Gastroesophageal sphincter (tissue), 3 donors: ENCODE results near the gene CNGA4.

Source experiments
- EP300 ChIP-seq: sonication (generic); formaldehyde crosslinking; IDR thresholded peaks from one replicate; pipeline ENCODE4 v1.6.1; 2017; ENCODE audit warnings: antibody characterized with exemption, mild to moderate bottlenecking
- POLR2A ChIP-seq, 2 donors: fragments of 450-650 bp; IDR thresholded peaks; one replicate each; pipeline ENCODE4 v1.6.1; 2017; ENCODE audit warnings: antibody characterized with exemption in 2 of 2, mild to moderate bottlenecking in 2 of 2, moderate library complexity in 1 of 2
- POLR2AphosphoS5 ChIP-seq: sonication (generic); formaldehyde crosslinking; IDR thresholded peaks from one replicate; pipeline ENCODE4 v1.6.1; 2017; ENCODE audit warnings: antibody characterized with exemption
- TF ChIP-seq, protein P1 (sequence below), 4 experiments: fragments of 200-600 bp in 2 of 4; fragments of 450-650 bp in 2 of 4; sonication (generic) in 1 of 4; IDR thresholded peaks; one replicate each; pipeline ENCODE4 v1.5.1; 2017 to 2019; ENCODE audit warnings: antibody characterized with exemption in 4 of 4, mild to moderate bottlenecking in 2 of 4, moderate library complexity in 2 of 4

DNA sequence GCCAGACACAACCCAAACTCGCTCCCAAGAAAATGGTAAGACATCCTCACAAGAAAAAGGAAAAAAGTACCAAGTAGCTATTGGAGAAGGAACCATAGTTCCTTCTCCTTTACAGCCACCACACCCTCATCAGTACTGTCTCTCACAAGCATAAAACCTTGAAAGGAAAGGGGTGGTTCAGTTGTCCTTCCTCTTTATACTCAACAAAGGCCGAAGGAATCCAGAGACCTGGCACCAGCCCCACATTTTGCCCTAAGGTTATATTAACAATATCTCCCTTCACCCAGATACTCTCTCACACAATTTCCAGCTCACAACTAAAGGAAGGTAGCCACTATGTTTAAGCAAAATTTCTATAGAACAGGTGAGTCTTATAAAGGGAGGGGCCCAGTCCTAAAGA lies 13.0 kb upstream of the CNGA4 start:
- TF ChIP-seq POLR2A (IDR thresholded peaks at IDR 0.05) (no peak), EP300 (no peak), POLR2AphosphoS5 (no peak)
- TF ChIP-seq, protein P1, sequence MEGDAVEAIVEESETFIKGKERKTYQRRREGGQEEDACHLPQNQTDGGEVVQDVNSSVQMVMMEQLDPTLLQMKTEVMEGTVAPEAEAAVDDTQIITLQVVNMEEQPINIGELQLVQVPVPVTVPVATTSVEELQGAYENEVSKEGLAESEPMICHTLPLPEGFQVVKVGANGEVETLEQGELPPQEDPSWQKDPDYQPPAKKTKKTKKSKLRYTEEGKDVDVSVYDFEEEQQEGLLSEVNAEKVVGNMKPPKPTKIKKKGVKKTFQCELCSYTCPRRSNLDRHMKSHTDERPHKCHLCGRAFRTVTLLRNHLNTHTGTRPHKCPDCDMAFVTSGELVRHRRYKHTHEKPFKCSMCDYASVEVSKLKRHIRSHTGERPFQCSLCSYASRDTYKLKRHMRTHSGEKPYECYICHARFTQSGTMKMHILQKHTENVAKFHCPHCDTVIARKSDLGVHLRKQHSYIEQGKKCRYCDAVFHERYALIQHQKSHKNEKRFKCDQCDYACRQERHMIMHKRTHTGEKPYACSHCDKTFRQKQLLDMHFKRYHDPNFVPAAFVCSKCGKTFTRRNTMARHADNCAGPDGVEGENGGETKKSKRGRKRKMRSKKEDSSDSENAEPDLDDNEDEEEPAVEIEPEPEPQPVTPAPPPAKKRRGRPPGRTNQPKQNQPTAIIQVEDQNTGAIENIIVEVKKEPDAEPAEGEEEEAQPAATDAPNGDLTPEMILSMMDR (IDR thresholded peaks at IDR 0.05) = no peak
